ENCODE measurements around the gene STX12. TPM values are rescaled to one million over a fixed set of nuclear protein-coding genes. Genes with fewer than 3 reads are reported as not detected.
"Not testable (repeated sequence)": the region's sequence is repeated elsewhere in the genome, so short reads cannot be mapped to it uniquely, and the experiment has no call there.

The STX12 gene
- total RNA-seq, 1 experiment from 2014 or later = 19.6 TPM

DNA sequence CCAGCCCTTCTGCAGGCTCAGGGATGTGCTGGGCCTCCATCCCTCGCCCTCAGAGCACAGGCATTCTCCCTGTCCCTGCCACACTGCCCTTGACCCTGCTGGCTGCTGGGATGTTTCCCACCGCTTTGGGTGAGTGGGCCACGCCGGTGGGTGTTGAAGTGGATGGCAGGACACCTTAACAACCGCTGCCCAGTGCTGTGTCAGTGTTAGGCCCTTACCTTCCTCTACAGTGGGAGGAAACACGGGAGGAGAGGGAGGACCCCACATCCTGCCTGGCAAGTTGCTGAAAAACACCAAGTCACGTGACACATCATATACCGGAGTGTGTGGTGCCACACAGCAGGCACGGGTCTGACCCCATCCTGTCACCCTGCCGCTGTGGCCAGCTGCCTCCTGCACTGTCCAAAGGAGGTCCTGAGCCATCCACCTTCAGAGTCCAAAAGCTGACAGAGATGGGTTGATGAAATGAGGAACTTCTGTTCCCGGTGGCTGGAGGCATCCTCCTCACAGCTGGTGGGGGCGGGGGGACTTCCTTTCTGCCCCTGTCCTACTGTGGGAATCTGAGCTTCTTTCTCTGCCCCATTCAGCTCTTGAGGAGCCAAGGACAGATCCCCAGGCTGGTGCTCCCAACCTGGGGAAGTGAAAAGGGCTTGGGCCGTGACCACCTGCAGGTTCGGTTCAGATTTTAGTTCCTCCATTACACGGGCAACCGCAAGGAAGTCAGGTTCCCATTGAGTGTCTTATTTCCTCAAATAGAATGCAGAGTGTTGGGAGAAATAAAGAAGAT lies 96.1 kb downstream of the STX12 start:
- intact Hi-C loops (cut with micrococcal nuclease; ENCODE audit: unreplicated experiment) = no loop called here
- H3K4me3 ChIP-seq (ENCODE audit: low read depth, low read length) = no peak overlapping the region
- no peaks in the 10 kb centered on the region for H3K9me3 Mint-ChIP-seq (ENCODE audit: unreplicated experiment)
- DNase-seq = no peak
- CTCF ChIA-PET = no interaction called here
- no peaks in the 10 kb centered on the region for H3K27me3 Mint-ChIP-seq (ENCODE audit: insufficient read depth, unreplicated experiment)
- no peaks in the 10 kb centered on the region for H3K4me1 ChIP-seq
- peaks cover 13% of the 10 kb centered on the region for H3K4me1 Mint-ChIP-seq (ENCODE audit: low read depth, unreplicated experiment)
- no peaks in the 10 kb centered on the region for H3K27me3 ChIP-seq (replicated peaks; ENCODE audit: control insufficient read depth, insufficient read depth, low read length)
- no peak overlapping the region for H3K4me3 Mint-ChIP-seq (ENCODE audit: unreplicated experiment)
- POLR2A ChIA-PET = no interaction called here
- H3K36me3 ChIP-seq (ENCODE audit: control insufficient read depth, insufficient read depth, low read length) = no peaks in the 10 kb centered on the region
- H3K27ac Mint-ChIP-seq (ENCODE audit: unreplicated experiment) = no peak overlapping the region
- TF ChIP-seq, protein P1, sequence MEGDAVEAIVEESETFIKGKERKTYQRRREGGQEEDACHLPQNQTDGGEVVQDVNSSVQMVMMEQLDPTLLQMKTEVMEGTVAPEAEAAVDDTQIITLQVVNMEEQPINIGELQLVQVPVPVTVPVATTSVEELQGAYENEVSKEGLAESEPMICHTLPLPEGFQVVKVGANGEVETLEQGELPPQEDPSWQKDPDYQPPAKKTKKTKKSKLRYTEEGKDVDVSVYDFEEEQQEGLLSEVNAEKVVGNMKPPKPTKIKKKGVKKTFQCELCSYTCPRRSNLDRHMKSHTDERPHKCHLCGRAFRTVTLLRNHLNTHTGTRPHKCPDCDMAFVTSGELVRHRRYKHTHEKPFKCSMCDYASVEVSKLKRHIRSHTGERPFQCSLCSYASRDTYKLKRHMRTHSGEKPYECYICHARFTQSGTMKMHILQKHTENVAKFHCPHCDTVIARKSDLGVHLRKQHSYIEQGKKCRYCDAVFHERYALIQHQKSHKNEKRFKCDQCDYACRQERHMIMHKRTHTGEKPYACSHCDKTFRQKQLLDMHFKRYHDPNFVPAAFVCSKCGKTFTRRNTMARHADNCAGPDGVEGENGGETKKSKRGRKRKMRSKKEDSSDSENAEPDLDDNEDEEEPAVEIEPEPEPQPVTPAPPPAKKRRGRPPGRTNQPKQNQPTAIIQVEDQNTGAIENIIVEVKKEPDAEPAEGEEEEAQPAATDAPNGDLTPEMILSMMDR (IDR thresholded peaks at IDR 0.05; ENCODE audit: insufficient read depth in 1 of 2, low read depth in 1 of 2, low read length in 1 of 2, severe bottlenecking in 1 of 2, unreplicated experiment in 1 of 2) = no peak
- no peaks in the 10 kb centered on the region for H3K9me3 ChIP-seq
- H3K36me3 Mint-ChIP-seq (ENCODE audit: insufficient read depth, unreplicated experiment) = no peaks in the 10 kb centered on the region
- no TSS peak for BruUV-seq (replicated peaks)

DNA sequence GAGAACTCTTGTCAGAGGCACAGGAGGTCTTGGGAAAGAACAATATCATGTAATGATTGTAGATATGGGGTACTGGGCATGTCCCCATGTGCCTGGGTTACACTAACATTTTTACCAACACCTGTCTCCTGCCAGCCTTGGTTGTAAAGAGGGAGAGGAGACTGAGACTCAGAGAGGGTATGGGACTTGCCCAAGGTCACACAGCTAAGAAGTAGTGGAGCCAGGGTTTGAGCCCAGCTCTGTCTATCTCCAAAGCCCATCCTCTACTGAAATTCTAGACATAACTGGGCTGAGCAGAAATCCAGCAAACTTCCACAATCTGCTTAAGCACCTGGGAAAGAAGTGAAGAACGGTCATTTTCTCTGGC lies 96.7 kb downstream of the STX12 start:
- Mint-ChIP-seq H3K9me3 (ENCODE audit: unreplicated experiment) (no peaks in the 10 kb centered on the region), H3K4me1 (ENCODE audit: low read depth, unreplicated experiment) (peaks cover 13% of the 10 kb centered on the region), H3K27me3 (ENCODE audit: insufficient read depth, unreplicated experiment) (no peaks in the 10 kb centered on the region), H3K4me3 (ENCODE audit: unreplicated experiment) (no peak overlapping the region), H3K36me3 (ENCODE audit: insufficient read depth, unreplicated experiment) (no peaks in the 10 kb centered on the region), H3K27ac (ENCODE audit: unreplicated experiment) (no peak overlapping the region)
- TF ChIP-seq, protein P1 (IDR thresholded peaks at IDR 0.05; ENCODE audit: insufficient read depth in 1 of 2, low read depth in 1 of 2, low read length in 1 of 2, severe bottlenecking in 1 of 2, unreplicated experiment in 1 of 2) = no peak
- ChIA-PET POLR2A (no interaction called here), CTCF (no interaction called here)
- Histone ChIP-seq H3K36me3 (ENCODE audit: control insufficient read depth, insufficient read depth, low read length) (no peaks in the 10 kb centered on the region), H3K4me3 (ENCODE audit: low read depth, low read length) (no peak overlapping the region), H3K27me3 (replicated peaks; ENCODE audit: control insufficient read depth, insufficient read depth, low read length) (no peaks in the 10 kb centered on the region), H3K4me1 (no peaks in the 10 kb centered on the region), H3K9me3 (no peaks in the 10 kb centered on the region)
- BruUV-seq (replicated peaks) = no TSS peak
- DNase-seq = no peak
- intact Hi-C loops (cut with micrococcal nuclease; ENCODE audit: unreplicated experiment) = no loop called here

DNA sequence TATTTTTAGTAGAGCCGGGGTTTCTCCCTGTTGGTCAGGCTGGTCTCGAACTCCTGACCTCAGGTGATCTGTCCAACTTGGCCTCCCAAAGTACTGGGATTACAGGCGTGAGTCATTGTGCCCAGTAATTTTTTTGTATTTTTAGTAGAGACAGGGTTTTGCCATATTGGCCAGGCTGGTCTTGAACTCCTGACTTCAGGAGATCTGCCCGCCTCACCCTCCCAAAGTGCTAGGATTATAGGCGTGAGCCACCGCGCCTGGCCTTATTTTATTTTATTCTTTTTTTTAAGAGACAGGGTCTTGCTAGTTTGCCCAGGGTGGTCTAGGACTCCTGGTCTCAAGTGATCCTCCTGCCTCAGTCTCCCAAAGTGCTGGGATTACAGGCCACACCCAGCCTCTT lies 98.1 kb downstream of the STX12 start:
- intact Hi-C loops (cut with micrococcal nuclease; ENCODE audit: unreplicated experiment); H3K4me3 ChIP-seq (ENCODE audit: low read depth, low read length); CTCF ChIA-PET; H3K4me3 Mint-ChIP-seq (ENCODE audit: unreplicated experiment); H3K36me3 Mint-ChIP-seq (ENCODE audit: insufficient read depth, unreplicated experiment); H3K27me3 ChIP-seq (replicated peaks; ENCODE audit: control insufficient read depth, insufficient read depth, low read length); H3K4me1 ChIP-seq; POLR2A ChIA-PET; H3K9me3 ChIP-seq; H3K27me3 Mint-ChIP-seq (ENCODE audit: insufficient read depth, unreplicated experiment); BruUV-seq (replicated peaks); H3K36me3 ChIP-seq (ENCODE audit: control insufficient read depth, insufficient read depth, low read length); DNase-seq; H3K9me3 Mint-ChIP-seq (ENCODE audit: unreplicated experiment); H3K27ac Mint-ChIP-seq (ENCODE audit: unreplicated experiment): not testable (repeated sequence)
- peaks cover 13% of the 10 kb centered on the region for H3K4me1 Mint-ChIP-seq (ENCODE audit: low read depth, unreplicated experiment)

All from Caco-2 (cell line).